Endodermal cell (in vitro differentiated cells): ENCODE data around the gene ACOT8. TPM values are rescaled to one million over a fixed set of nuclear protein-coding genes. Genes with fewer than 3 reads are reported as not detected.

Experiments
- DNase-seq: peaks from one replicate; pipeline ENCODE4 v3.0.0-alpha.2; 2017
- H3K27ac ChIP-seq: 2 replicates; pipeline ENCODE4 v1.5.1; 2013; ENCODE audit warnings: mild to moderate bottlenecking, low read depth, low read length, moderate library complexity
- H3K27me3 ChIP-seq: 2 replicates; pipeline ENCODE4 v1.6.1; 2013; ENCODE audit warnings: mild to moderate bottlenecking, low read length, moderate library complexity; ENCODE audit not compliant: insufficient read depth, control insufficient read depth, poor library complexity, severe bottlenecking
- H3K36me3 ChIP-seq: 2 replicates; pipeline ENCODE4 v1.7.0; 2013; ENCODE audit warnings: mild to moderate bottlenecking, low read length, moderate library complexity; ENCODE audit not compliant: control insufficient read depth, insufficient read depth
- H3K4me1 ChIP-seq: one replicate; pipeline ENCODE4 v1.7.0; 2013; ENCODE audit warnings: low read length; ENCODE audit not compliant: control insufficient read depth, insufficient read depth
- H3K4me3 ChIP-seq: 2 replicates; pipeline ENCODE4 v1.5.1; 2013; ENCODE audit warnings: mild to moderate bottlenecking, low read length, moderate library complexity
- H3K9ac ChIP-seq: 2 replicates; pipeline ENCODE4 v1.6.1; 2013; ENCODE audit warnings: mild to moderate bottlenecking, low read length, moderate library complexity; ENCODE audit not compliant: poor library complexity, severe bottlenecking; ENCODE audit errors: extremely low read depth
- H3K9me3 ChIP-seq: 2 replicates; pipeline ENCODE4 v1.6.1; 2013; ENCODE audit warnings: mild to moderate bottlenecking, low read length, moderate library complexity; ENCODE audit not compliant: control insufficient read depth
- H3K27ac Mint-ChIP-seq: 2 replicates; pipeline ENCODE4 v1.8.0; 2020; ENCODE audit warnings: mixed read lengths
- H3K27me3 Mint-ChIP-seq: 2 replicates; pipeline ENCODE4 v1.8.0; 2021; ENCODE audit warnings: mild to moderate bottlenecking, mixed read lengths; ENCODE audit not compliant: insufficient read depth
- H3K36me3 Mint-ChIP-seq: 2 replicates; pipeline ENCODE4 v1.8.0; 2020; ENCODE audit warnings: low read depth, mixed read lengths
- H3K4me1 Mint-ChIP-seq: 2 replicates; pipeline ENCODE4 v1.8.0; 2020; ENCODE audit warnings: mixed read lengths
- H3K4me3 Mint-ChIP-seq: 2 replicates; pipeline ENCODE4 v1.8.0; 2020; ENCODE audit warnings: mild to moderate bottlenecking, moderate library complexity, mixed read lengths
- H3K9me3 Mint-ChIP-seq: 2 replicates; pipeline ENCODE4 v1.8.0; 2020; ENCODE audit warnings: mild to moderate bottlenecking, mixed read lengths
- WGBS, 2 experiments: methylation state at CpG; one replicate each; pipeline versions ENCODE4 v1.1.5 to v1.1.7; 2013; ENCODE audit warnings: missing lambda C conversion rate in 2 of 2, mixed read lengths in 1 of 2; ENCODE audit not compliant: insufficient coverage in 1 of 2, insufficient read length in 1 of 2; 5-methylcytosine and 5-hydroxymethylcytosine counted together
- long read RNA-seq, 4 experiments: library from polyadenylated mRNA in 2 of 4; library from RNA in 1 of 4; library from capped mRNA in 1 of 4; stranded (forward) in 3 of 4; unstranded in 1 of 4; transcript quantifications; one replicate each; pipeline ENCODE4 v2.0.0, GENCODE V29; 2020 to 2021; ENCODE audit warnings: inconsistent platforms in 1 of 4
- polyA plus RNA-seq, 2 experiments: library from polyadenylated mRNA; stranded (reverse); fragments of 50-300 nt; gene quantifications; one replicate each; pipeline ENCODE4 v1.2.3, GENCODE V29; 2013
- total RNA-seq, 2 donors: library from RNA; stranded (reverse); fragmentation: NEBNext Ultra II Directional in 1 of 2; extraction: Animal tissue kit (Norgen Biotek cat#: 25700) in 1 of 2; gene quantifications; 2 replicates in 1 of 2; 3 replicates in 1 of 2; pipeline ENCODE4 v1.2.1, GENCODE V29; 2021
- TF ChIP-seq, protein P1 (sequence below): fragments of 200-600 bp; sonication (generic); conservative IDR thresholded peaks from 2 replicates; pipeline ENCODE4 v1.5.0; 2021; ENCODE audit warnings: antibody characterized with exemption, mild to moderate bottlenecking

ACOT8 gene
- 10 to 100 TPM; 24.3 to 27.9 TPM for total RNA-seq
- 19.7 TPM for polyA plus RNA-seq (2013, experiment 1 of 2)
- polyA plus RNA-seq (2013, experiment 2 of 2) = 17.3 TPM
- long read RNA-seq, experiment 1, transcript ACOT8-201 (6 exons, 1,168 nt) = major isoform, 10 of 12 reads
- long read RNA-seq, experiment 1, partial matches to known transcripts = 0 of 12 reads
- long read RNA-seq, experiment 1, other reads (novel, unspliced or antisense) = 2 of 12 reads
- long read RNA-seq, experiment 2, transcript ACOT8-201 (6 exons, 1,168 nt) = major isoform, 29 of 40 reads
- long read RNA-seq, experiment 2, partial matches to known transcripts = 1 of 40 reads
- long read RNA-seq, experiment 2, other reads (novel, unspliced or antisense) = 3 of 40 reads
- long read RNA-seq, experiment 3, transcript ACOT8-207 (4 exons, 1,268 nt) = minor isoform, 5 of 78 reads
- long read RNA-seq, experiment 3, transcript ACOT8-201 (6 exons, 1,168 nt) = major isoform, 46 of 78 reads
- long read RNA-seq, experiment 3, partial matches to known transcripts = 6 of 78 reads
- long read RNA-seq, experiment 3, other reads (novel, unspliced or antisense) = 11 of 78 reads
- long read RNA-seq, experiment 4, transcript ACOT8-201 (6 exons, 1,168 nt) = major isoform, 62 of 89 reads
- long read RNA-seq, experiment 4, transcript ACOT8-211 (5 exons, 1,013 nt) = minor isoform, 12 of 89 reads
- long read RNA-seq, experiment 4, partial matches to known transcripts = 0 of 89 reads
- long read RNA-seq, experiment 4, other reads (novel, unspliced or antisense) = 10 of 89 reads

DNA sequence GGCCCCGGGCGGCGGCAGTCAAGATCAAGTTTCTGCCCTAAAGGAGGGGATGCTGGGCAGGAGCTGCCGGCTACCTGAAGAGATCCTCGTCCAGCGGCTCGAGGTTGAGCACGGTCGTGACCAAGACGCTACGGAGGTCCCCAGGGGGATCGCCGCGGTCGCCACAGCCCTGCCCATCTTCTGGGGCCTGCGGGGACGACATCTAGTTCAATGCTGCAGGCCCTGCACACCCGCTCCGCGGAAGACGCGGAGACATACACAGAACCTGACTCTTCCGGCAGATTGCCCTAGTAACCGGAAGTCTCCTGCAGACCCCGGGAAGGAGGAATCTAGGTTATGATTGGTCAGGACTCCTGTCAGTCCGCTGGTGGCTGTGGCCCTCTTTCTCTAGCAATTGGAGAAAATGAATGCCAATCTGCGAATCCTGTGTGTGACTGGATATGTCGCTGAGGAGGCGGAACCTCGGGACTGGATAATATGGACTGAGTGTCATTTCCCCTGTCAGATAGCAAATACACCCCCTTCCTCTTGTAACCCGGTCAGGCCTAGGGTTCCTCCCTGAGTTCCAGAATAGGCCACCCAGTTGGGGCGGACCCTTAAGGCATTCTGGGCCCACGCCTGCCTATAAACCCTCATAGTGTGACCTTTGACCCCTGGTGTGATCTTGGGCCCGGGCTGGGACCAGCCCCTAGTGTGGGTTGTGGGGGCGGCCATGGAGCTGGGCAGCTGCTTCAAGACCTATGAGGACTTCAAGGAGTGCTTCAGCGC lies at the start of gene ACOT8, which contains the start of gene ZSWIM3:
Gene ACOT8 (minus strand): TSS at position 279 of the 768 bp plus-strand sequence. CDS start 77 bp downstream, at position 202.
Gene ZSWIM3 (plus strand): TSS at position 501 of the 768 bp plus-strand sequence. CDS start 212 bp downstream, at position 713.
- H3K4me1 Mint-ChIP-seq = peaks cover 49% of the 10 kb centered on the region
- no peaks in the 10 kb centered on the region for H3K27me3 Mint-ChIP-seq
- peaks cover 9% of the 10 kb centered on the region for H3K36me3 Mint-ChIP-seq

DNA sequence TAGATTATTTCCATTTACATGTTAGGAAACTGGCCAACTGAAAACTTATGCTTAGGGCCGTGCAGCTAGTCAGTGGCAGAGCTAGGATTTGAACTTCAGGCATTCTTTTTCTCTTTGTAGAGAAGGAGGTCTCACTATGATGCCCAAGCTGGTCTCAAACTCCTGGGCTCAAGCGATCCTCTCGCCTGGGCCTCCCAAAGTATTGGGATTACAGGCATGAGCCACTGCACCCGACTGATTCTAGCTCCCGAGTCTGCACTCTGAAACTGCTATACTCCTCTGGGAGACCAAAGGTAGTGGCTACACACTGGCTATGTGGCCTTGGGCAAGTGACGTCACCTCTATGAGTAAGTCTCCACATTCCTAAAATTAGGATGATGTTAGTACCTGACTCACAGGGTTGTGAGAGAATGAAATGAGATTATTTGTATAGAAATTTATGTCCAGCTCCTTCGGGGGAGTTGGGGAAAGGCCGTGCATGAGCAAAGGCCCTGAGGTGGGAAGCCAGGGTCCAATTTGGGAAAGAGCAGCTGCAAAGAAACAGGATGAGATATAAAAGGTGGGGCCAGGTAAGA lies 48.4 kb upstream of the ACOT8 start:
- no peaks in the 10 kb centered on the region for H3K27me3 ChIP-seq
- Mint-ChIP-seq H3K27ac (no peak overlapping the region), H3K4me1 (peaks cover 1% of the 10 kb centered on the region), H3K27me3 (peaks cover 7% of the 10 kb centered on the region), H3K4me3 (no peak overlapping the region), H3K36me3 (peaks cover 57% of the 10 kb centered on the region), H3K9me3 (no peaks in the 10 kb centered on the region)
- TF ChIP-seq, protein P1, sequence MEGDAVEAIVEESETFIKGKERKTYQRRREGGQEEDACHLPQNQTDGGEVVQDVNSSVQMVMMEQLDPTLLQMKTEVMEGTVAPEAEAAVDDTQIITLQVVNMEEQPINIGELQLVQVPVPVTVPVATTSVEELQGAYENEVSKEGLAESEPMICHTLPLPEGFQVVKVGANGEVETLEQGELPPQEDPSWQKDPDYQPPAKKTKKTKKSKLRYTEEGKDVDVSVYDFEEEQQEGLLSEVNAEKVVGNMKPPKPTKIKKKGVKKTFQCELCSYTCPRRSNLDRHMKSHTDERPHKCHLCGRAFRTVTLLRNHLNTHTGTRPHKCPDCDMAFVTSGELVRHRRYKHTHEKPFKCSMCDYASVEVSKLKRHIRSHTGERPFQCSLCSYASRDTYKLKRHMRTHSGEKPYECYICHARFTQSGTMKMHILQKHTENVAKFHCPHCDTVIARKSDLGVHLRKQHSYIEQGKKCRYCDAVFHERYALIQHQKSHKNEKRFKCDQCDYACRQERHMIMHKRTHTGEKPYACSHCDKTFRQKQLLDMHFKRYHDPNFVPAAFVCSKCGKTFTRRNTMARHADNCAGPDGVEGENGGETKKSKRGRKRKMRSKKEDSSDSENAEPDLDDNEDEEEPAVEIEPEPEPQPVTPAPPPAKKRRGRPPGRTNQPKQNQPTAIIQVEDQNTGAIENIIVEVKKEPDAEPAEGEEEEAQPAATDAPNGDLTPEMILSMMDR = no peak
- H3K36me3 ChIP-seq = peaks cover 77% of the 10 kb centered on the region
- H3K9ac ChIP-seq = no peak overlapping the region
- no peak overlapping the region for H3K27ac ChIP-seq
- 92 to 96% methylated on average over 7 to 8 of the region's 8 CpGs for WGBS, 2 experiments
- H3K9me3 ChIP-seq = no peaks in the 10 kb centered on the region
- no peak overlapping the region for H3K4me3 ChIP-seq
- DNase-seq = no peak
- H3K4me1 ChIP-seq = no peaks in the 10 kb centered on the region

More for the DNA sequence above, at the start of gene ACOT8, which contains the start of gene ZSWIM3:
- Histone ChIP-seq H3K4me3 (peak within 1 kb of the TSS; percentile 92), H3K9ac (peak within 1 kb of the TSS; percentile 68), H3K9me3 (no peaks in the 10 kb centered on the region), H3K27ac (peak within 1 kb of the TSS; percentile 49), H3K4me1 (peaks cover 6% of the 10 kb centered on the region), H3K36me3 (peaks cover 16% of the 10 kb centered on the region), H3K27me3 (no peaks in the 10 kb centered on the region)
- Mint-ChIP-seq H3K27ac (peak within 1 kb of the TSS; percentile 91), H3K9me3 (no peaks in the 10 kb centered on the region), H3K4me3 (peak within 1 kb of the TSS; percentile 89)
- TF ChIP-seq, protein P1 = no peak
- peak; percentile 99 for DNase-seq
- WGBS, 2 experiments = 0 to 1% methylated on average over 26 to 36 of the region's 36 CpGs
